ENCODE measurements around the gene JPH2. TPM values are rescaled to one million over a fixed set of nuclear protein-coding genes. Genes with fewer than 3 reads are reported as not detected.
A peak's percentile ranks its signal among the peaks of the same experiment; 100 is the strongest.

Gene JPH2
- total RNA-seq, 1 donor from 2014 or later = 0.12 TPM

- peak overlapping the region; percentile 62 for H3K4me3 Mint-ChIP-seq (ENCODE audit: low read depth)
- peaks cover 22% of the 10 kb centered on the region for H3K27me3 Mint-ChIP-seq
- H3K27ac Mint-ChIP-seq = no peak overlapping the region
- peaks cover 15% of the 10 kb centered on the region for H3K4me1 Mint-ChIP-seq (ENCODE audit: low read depth)
- H3K36me3 Mint-ChIP-seq (ENCODE audit: insufficient read depth) = no peaks in the 10 kb centered on the region
- no peak for TF ChIP-seq CTCF (IDR thresholded peaks at IDR 0.05; ENCODE audit: unreplicated experiment)
- H3K9me3 Mint-ChIP-seq (ENCODE audit: low read depth) = no peaks in the 10 kb centered on the region
- no peak for DNase-seq (ENCODE audit: low spot score, unreplicated experiment)
These were observed 324 bp downstream of the JPH2 start for GRCh38 chr20:44186674-44187053.

GRCh38 chr20:44186201-44186600, 787 bp downstream of the JPH2 start:
- no peak for DNase-seq (ENCODE audit: low spot score, unreplicated experiment)
- no peak for TF ChIP-seq CTCF (IDR thresholded peaks at IDR 0.05; ENCODE audit: unreplicated experiment)
- no peaks in the 10 kb centered on the region for H3K36me3 Mint-ChIP-seq (ENCODE audit: insufficient read depth)
- peaks cover 20% of the 10 kb centered on the region for H3K4me1 Mint-ChIP-seq (ENCODE audit: low read depth)
- peaks cover 26% of the 10 kb centered on the region for H3K27me3 Mint-ChIP-seq
- no peaks in the 10 kb centered on the region for H3K9me3 Mint-ChIP-seq (ENCODE audit: low read depth)
- H3K27ac Mint-ChIP-seq = no peak overlapping the region
- no peak overlapping the region for H3K4me3 Mint-ChIP-seq (ENCODE audit: low read depth)

GRCh38 chr20:44185574-44185973, 1.4 kb downstream of the JPH2 start:
- H3K4me3 Mint-ChIP-seq (ENCODE audit: low read depth) = no peak overlapping the region
- H3K4me1 Mint-ChIP-seq (ENCODE audit: low read depth) = peaks cover 21% of the 10 kb centered on the region
- no peak for TF ChIP-seq CTCF (IDR thresholded peaks at IDR 0.05; ENCODE audit: unreplicated experiment)
- peaks cover 30% of the 10 kb centered on the region for H3K27me3 Mint-ChIP-seq
- no peaks in the 10 kb centered on the region for H3K9me3 Mint-ChIP-seq (ENCODE audit: low read depth)
- no peak for DNase-seq (ENCODE audit: low spot score, unreplicated experiment)
- no peak overlapping the region for H3K27ac Mint-ChIP-seq
- H3K36me3 Mint-ChIP-seq (ENCODE audit: insufficient read depth) = no peaks in the 10 kb centered on the region

- no peak for DNase-seq (ENCODE audit: low spot score, unreplicated experiment)
- Mint-ChIP-seq H3K4me1 (ENCODE audit: low read depth) (peaks cover 19% of the 10 kb centered on the region), H3K9me3 (ENCODE audit: low read depth) (no peaks in the 10 kb centered on the region), H3K27me3 (peaks cover 23% of the 10 kb centered on the region), H3K27ac (no peak overlapping the region), H3K36me3 (ENCODE audit: insufficient read depth) (no peaks in the 10 kb centered on the region), H3K4me3 (ENCODE audit: low read depth) (no peak overlapping the region)
- no peak for TF ChIP-seq CTCF (IDR thresholded peaks at IDR 0.05; ENCODE audit: unreplicated experiment)
These were observed 3.7 kb downstream of the JPH2 start for GRCh38 chr20:44183282-44183681.

- Mint-ChIP-seq H3K4me3 (ENCODE audit: low read depth) (no peak overlapping the region), H3K27me3 (peaks cover 19% of the 10 kb centered on the region)
These were observed 4.1 kb downstream of the JPH2 start for GRCh38 chr20:44182863-44183262.

More at GRCh38 chr20:44182863-44183262, 4.1 kb downstream of the JPH2 start:
- DNase-seq (ENCODE audit: low spot score, unreplicated experiment) = no peak
- H3K36me3 Mint-ChIP-seq (ENCODE audit: insufficient read depth) = no peaks in the 10 kb centered on the region
- no peak for TF ChIP-seq CTCF (IDR thresholded peaks at IDR 0.05; ENCODE audit: unreplicated experiment)
- no peak overlapping the region for H3K27ac Mint-ChIP-seq
- no peaks in the 10 kb centered on the region for H3K9me3 Mint-ChIP-seq (ENCODE audit: low read depth)
- peaks cover 17% of the 10 kb centered on the region for H3K4me1 Mint-ChIP-seq (ENCODE audit: low read depth)

Measured in progenitor cell of endocrine pancreas (in vitro differentiated cells).